H9 (cell line): ENCODE data around the gene FOLR1. TPM values are rescaled to one million over a fixed set of nuclear protein-coding genes. Genes with fewer than 3 reads are reported as not detected.

ENCODE experiments used
- DNase-seq: peaks from one replicate; pipeline ENCODE4 v3.0.0-alpha.2; 2017
- H2AFZ ChIP-seq: one replicate; pipeline ENCODE4 v1.6.1; 2013; ENCODE audit warnings: mild to moderate bottlenecking, low read length, control low read depth, moderate library complexity
- H2AK5ac ChIP-seq: 2 replicates; pipeline ENCODE4 v1.6.1; 2013; ENCODE audit warnings: low read length, control low read depth, mixed read lengths; ENCODE audit not compliant: insufficient read length
- H2BK120ac ChIP-seq: one replicate; pipeline ENCODE4 v1.6.1; 2013; ENCODE audit warnings: low read depth, mild to moderate bottlenecking, low read length, control low read depth, inconsistent platforms; ENCODE audit not compliant: poor library complexity, severe bottlenecking
- H2BK12ac ChIP-seq: 2 replicates; pipeline ENCODE4 v1.6.1; 2013; ENCODE audit warnings: low read length, control low read depth, mixed read lengths, low read depth; ENCODE audit not compliant: insufficient read length
- H2BK15ac ChIP-seq: 2 replicates; pipeline ENCODE4 v1.6.1; 2013; ENCODE audit warnings: low read depth, low read length, control low read depth
- H2BK20ac ChIP-seq: one replicate; pipeline ENCODE4 v1.6.1; 2013; ENCODE audit warnings: low read depth, mild to moderate bottlenecking, low read length, control low read depth, inconsistent platforms; ENCODE audit not compliant: poor library complexity, severe bottlenecking
- H2BK5ac ChIP-seq: 2 replicates; pipeline ENCODE4 v1.6.1; 2013; ENCODE audit warnings: low read length, control low read depth, mixed read lengths; ENCODE audit not compliant: insufficient read length
- H3K14ac ChIP-seq: 2 replicates; pipeline ENCODE4 v1.6.1; 2013; ENCODE audit warnings: low read length, control low read depth; ENCODE audit not compliant: insufficient read depth
- H3K18ac ChIP-seq: 2 replicates; pipeline ENCODE4 v1.6.1; 2013; ENCODE audit warnings: low read depth, mild to moderate bottlenecking, mixed read lengths, low read length, control low read depth; ENCODE audit not compliant: insufficient read length
- H3K23ac ChIP-seq: 2 replicates; pipeline ENCODE4 v1.6.1; 2013; ENCODE audit warnings: low read length, control low read depth, mixed read lengths, low read depth; ENCODE audit not compliant: insufficient read length
- H3K23me2 ChIP-seq: 2 replicates; pipeline ENCODE4 v1.6.1; 2013; ENCODE audit warnings: low read depth, mild to moderate bottlenecking, mixed read lengths, low read length, control low read depth; ENCODE audit not compliant: insufficient read length, poor library complexity, severe bottlenecking
- H3K27ac ChIP-seq: 2 replicates; pipeline ENCODE4 v1.5.1; 2013; ENCODE audit warnings: low read length, control low read depth, mixed read lengths, low read depth; ENCODE audit not compliant: insufficient read length
- H3K27me3 ChIP-seq: 2 replicates; pipeline ENCODE4 v1.6.1; 2013; ENCODE audit warnings: low read length, control low read depth, inconsistent platforms; ENCODE audit not compliant: insufficient read depth
- H3K4ac ChIP-seq: 2 replicates; pipeline ENCODE4 v1.6.1; 2013; ENCODE audit warnings: low read depth, mild to moderate bottlenecking, control low read depth, inconsistent platforms, low read length, moderate library complexity
- H3K4me1 ChIP-seq: 2 replicates; pipeline ENCODE4 v1.6.1; 2013; ENCODE audit warnings: low read length, control low read depth, inconsistent platforms; ENCODE audit not compliant: insufficient read depth
- H3K4me2 ChIP-seq: 2 replicates; pipeline ENCODE4 v1.6.1; 2013; ENCODE audit warnings: low read length, control low read depth, mixed read lengths; ENCODE audit not compliant: insufficient read length, insufficient read depth
- H3K56ac ChIP-seq: 2 replicates; pipeline ENCODE4 v1.6.1; 2013; ENCODE audit warnings: low read depth, mild to moderate bottlenecking, mixed read lengths, low read length, control low read depth; ENCODE audit not compliant: insufficient read length
- H3K79me1 ChIP-seq: 2 replicates; pipeline ENCODE4 v1.6.1; 2013; ENCODE audit warnings: low read depth, mild to moderate bottlenecking, moderate library complexity, low read length, control low read depth, inconsistent platforms; ENCODE audit not compliant: insufficient read depth, poor library complexity, severe bottlenecking
- H3K79me2 ChIP-seq: 2 replicates; pipeline ENCODE4 v1.6.1; 2013; ENCODE audit warnings: low read length, control low read depth, inconsistent platforms; ENCODE audit not compliant: insufficient read depth
- H3K9ac ChIP-seq: 2 replicates; pipeline ENCODE4 v1.6.1; 2013; ENCODE audit warnings: low read length, control low read depth, mixed read lengths; ENCODE audit not compliant: insufficient read length; ENCODE audit errors: extremely low read depth
- H3K9me3 ChIP-seq: one replicate; pipeline ENCODE4 v1.6.1; 2013; ENCODE audit warnings: low read depth, low read length, inconsistent platforms; ENCODE audit not compliant: control insufficient read depth
- H3T11ph ChIP-seq: one replicate; pipeline ENCODE4 v1.6.1; 2013; ENCODE audit warnings: mild to moderate bottlenecking, low read length, control low read depth, inconsistent platforms
- H4K20me1 ChIP-seq: one replicate; pipeline ENCODE4 v1.6.1; 2013; ENCODE audit not compliant: control insufficient read depth, insufficient read length, insufficient read depth
- H4K5ac ChIP-seq: 2 replicates; pipeline ENCODE4 v1.6.1; 2013; ENCODE audit warnings: low read depth, mild to moderate bottlenecking, mixed read lengths, low read length, control low read depth; ENCODE audit not compliant: insufficient read length
- H4K8ac ChIP-seq: replicated peaks from 2 replicates; pipeline ENCODE4 v1.6.1; 2013; ENCODE audit warnings: low read length, control low read depth, mixed read lengths, low read depth; ENCODE audit not compliant: insufficient read length
- H4K91ac ChIP-seq: 2 replicates; pipeline ENCODE4 v1.6.1; 2013; ENCODE audit warnings: low read depth, mild to moderate bottlenecking, moderate library complexity, mixed read lengths, low read length, control low read depth; ENCODE audit not compliant: insufficient read length
- H3K27ac Mint-ChIP-seq, 3 experiments: 2 replicates in 2 of 3; 3 replicates in 1 of 3; pipeline ENCODE4 v1.8.0; 2020 to 2021; ENCODE audit warnings: mixed read lengths in 3 of 3, mild to moderate bottlenecking in 1 of 3, moderate library complexity in 1 of 3
- H3K27me3 Mint-ChIP-seq: 2 replicates; pipeline ENCODE4 v1.8.0; 2021; ENCODE audit warnings: low read depth, mild to moderate bottlenecking, moderate library complexity, mixed read lengths
- H3K36me3 Mint-ChIP-seq, 3 experiments: 2 replicates in 2 of 3; 3 replicates in 1 of 3; pipeline ENCODE4 v1.8.0; 2020 to 2021; ENCODE audit warnings: low read depth in 3 of 3, mixed read lengths in 3 of 3; ENCODE audit not compliant: insufficient read depth in 1 of 3
- H3K4me1 Mint-ChIP-seq, 2 experiments: 2 replicates each; pipeline ENCODE4 v1.8.0; 2020; ENCODE audit warnings: mixed read lengths in 2 of 2
- H3K4me3 Mint-ChIP-seq, 2 experiments: 2 replicates in 1 of 2; 3 replicates in 1 of 2; pipeline ENCODE4 v1.8.0; 2020 to 2021; ENCODE audit warnings: mild to moderate bottlenecking in 2 of 2, mixed read lengths in 2 of 2, moderate library complexity in 1 of 2
- H3K9me3 Mint-ChIP-seq, 2 experiments: 2 replicates in 1 of 2; 3 replicates in 1 of 2; pipeline ENCODE4 v1.8.0; 2020; ENCODE audit warnings: mild to moderate bottlenecking in 2 of 2, mixed read lengths in 2 of 2, moderate library complexity in 1 of 2
- WGBS: extraction: QIAGEN DNeasy Blood & Tissue Kit; methylation state at CpG from one replicate; pipeline ENCODE4 v1.1.7; 2013; ENCODE audit warnings: missing lambda C conversion rate, low lambda C conversion rate, mixed read lengths; ENCODE audit not compliant: insufficient read length; ENCODE audit errors: extremely low coverage; 5-methylcytosine and 5-hydroxymethylcytosine counted together
- total RNA-seq: library from RNA; stranded (reverse); gene quantifications from 2 replicates; pipeline ENCODE4 v1.2.1, GENCODE V29; 2021
- TF ChIP-seq, protein P1 (sequence below): fragments of 200-600 bp; sonication (generic); conservative IDR thresholded peaks from 3 replicates; pipeline ENCODE4 v1.8.0; 2021; ENCODE audit warnings: antibody characterized with exemption, mild to moderate bottlenecking

The FOLR1 gene
- total RNA-seq, 1 experiment from 2014 or later = 0.92 TPM

DNA sequence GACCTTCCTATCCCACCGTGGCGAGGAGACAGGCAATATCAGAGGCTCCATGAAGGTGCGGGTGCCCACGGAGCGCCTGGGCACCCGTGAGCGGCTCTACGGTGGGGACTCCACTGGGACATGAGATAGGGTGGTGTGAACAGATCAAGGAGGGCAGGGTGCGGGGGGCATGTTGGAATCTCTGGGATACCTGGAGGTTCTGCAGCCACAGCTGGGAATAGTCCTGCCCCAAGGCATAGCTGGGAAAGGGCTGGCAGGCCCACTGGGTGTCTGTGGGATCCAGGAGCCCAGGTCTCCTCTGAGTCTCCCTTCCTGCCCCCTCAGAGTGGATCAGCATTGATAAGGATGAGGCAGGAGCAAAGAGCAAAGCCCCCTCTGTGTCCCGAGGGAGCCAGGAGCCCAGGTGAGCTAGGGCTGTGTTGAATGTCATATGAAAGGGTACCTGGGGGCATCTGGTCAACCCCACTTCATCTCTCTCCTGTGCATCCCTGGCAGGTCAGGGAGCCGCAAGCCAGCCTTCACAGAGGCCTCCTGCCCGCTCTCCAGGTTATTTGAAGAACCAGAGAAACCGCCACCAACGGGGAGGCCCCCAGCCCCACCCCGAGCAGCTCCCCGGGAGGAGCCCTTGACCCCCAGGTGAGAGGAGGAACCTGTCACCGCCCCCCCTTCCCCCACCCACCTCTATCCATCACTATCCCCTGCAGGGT lies 43.6 kb downstream of the FOLR1 start:
- Mint-ChIP-seq H3K27me3 (peaks cover 8% of the 10 kb centered on the region), H3K4me3 (no peak overlapping the region)
- no peak overlapping the region for H4K91ac ChIP-seq

More for the DNA sequence above, 43.6 kb downstream of the FOLR1 start:
- Histone ChIP-seq H3K56ac (no peak overlapping the region), H3K27me3 (peaks cover 15% of the 10 kb centered on the region), H3K9me3 (no peaks in the 10 kb centered on the region), H3K4ac (no peak overlapping the region), H3K23ac (no peak overlapping the region), H3K4me1 (peaks cover 3% of the 10 kb centered on the region; the same call in 1 of the 2 replicates), H2AK5ac (no peak overlapping the region), H2AFZ (no peak overlapping the region), H4K20me1 (peaks cover 2% of the 10 kb centered on the region), H3K14ac (no peak overlapping the region), H3T11ph (no peak overlapping the region), H3K79me2 (no peaks in the 10 kb centered on the region), H2BK120ac (no peak overlapping the region), H2BK20ac (no peak overlapping the region), H2BK12ac (no peak overlapping the region), H2BK15ac (no peak overlapping the region), H3K79me1 (no peaks in the 10 kb centered on the region), H4K8ac (no peak overlapping the region), H4K5ac (no peak overlapping the region), H3K27ac (no peak overlapping the region), H3K4me2 (no peak overlapping the region), H3K23me2 (peaks cover 16% of the 10 kb centered on the region), H3K9ac (no peak overlapping the region), H3K18ac (no peak overlapping the region), H2BK5ac (no peak overlapping the region)
- no CpG with 5 or more reads among the region's 17 CpGs for WGBS
- DNase-seq = no peak
- Mint-ChIP-seq H3K36me3 (peaks cover 27 to 76% (median 58%) of the 10 kb centered on the region in 3 experiments; a peak in 6 of 7 replicates), H3K9me3 (peaks cover 0 to 3% of the 10 kb centered on the region in 2 experiments; a peak in 2 of 5 replicates), H3K27ac (no peak overlapping the region), H3K4me1 (peaks cover 20 to 21% of the 10 kb centered on the region in 2 experiments)
- TF ChIP-seq, protein P1, sequence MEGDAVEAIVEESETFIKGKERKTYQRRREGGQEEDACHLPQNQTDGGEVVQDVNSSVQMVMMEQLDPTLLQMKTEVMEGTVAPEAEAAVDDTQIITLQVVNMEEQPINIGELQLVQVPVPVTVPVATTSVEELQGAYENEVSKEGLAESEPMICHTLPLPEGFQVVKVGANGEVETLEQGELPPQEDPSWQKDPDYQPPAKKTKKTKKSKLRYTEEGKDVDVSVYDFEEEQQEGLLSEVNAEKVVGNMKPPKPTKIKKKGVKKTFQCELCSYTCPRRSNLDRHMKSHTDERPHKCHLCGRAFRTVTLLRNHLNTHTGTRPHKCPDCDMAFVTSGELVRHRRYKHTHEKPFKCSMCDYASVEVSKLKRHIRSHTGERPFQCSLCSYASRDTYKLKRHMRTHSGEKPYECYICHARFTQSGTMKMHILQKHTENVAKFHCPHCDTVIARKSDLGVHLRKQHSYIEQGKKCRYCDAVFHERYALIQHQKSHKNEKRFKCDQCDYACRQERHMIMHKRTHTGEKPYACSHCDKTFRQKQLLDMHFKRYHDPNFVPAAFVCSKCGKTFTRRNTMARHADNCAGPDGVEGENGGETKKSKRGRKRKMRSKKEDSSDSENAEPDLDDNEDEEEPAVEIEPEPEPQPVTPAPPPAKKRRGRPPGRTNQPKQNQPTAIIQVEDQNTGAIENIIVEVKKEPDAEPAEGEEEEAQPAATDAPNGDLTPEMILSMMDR = no peak
